ENCODE measurements around the gene ANKS1B. TPM values are rescaled to one million over a fixed set of nuclear protein-coding genes. Genes with fewer than 3 reads are reported as not detected.

ANKS1B gene
- total RNA-seq (2022; extraction: Qiagen RNA extraction; ENCODE audit: low read depth) = 0.13 to 0.73 TPM (median 0.46 TPM) in 5 replicates

DNA sequence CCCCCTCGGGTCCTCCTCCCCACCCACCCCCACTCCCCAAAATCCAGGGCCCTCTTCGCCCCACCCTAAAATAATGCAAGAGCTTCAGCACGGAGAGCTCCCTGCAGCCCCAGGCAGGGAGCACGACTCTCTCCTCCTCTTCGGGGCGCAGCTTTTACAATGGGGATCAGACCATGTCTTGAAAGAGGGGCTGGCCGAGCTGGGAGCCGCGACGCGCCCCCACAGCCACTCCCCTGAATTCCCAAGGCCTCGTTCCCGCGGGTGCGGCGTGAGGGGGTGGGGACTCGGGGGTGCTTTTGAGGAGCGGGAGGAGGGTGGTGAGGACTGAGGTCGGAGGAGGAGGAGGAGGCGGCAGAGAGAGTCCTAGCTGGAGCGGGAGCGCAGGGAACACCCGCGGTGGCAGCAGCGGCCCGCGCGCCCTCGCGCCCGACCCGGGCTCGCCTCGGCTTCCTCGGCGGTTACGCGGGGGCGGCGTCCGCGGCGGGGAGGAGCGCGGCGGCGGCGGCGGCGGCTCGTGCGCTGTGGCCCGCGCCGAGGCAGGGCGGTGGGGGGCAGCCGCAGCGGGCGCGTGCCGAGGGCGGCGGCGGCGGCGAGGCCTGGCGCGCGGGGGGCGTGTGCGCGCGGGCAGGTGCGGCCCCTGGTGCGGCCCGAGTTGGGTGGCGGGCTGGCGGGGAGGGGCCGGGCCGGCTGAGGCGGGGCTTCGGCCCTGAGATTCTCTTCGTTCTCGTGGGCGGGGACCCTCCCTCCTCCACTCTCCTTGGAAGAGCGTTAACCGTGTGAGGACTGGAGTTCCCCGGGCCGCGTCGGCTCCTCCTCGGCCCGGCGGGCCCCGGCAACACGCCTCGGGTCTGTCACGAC, at the start of gene ANKS1B:
Gene ANKS1B, minus strand, starts transcription at position 666 of the 858 bp plus-strand sequence. CDS start 699 bp downstream, outside the sequence.

DNA sequence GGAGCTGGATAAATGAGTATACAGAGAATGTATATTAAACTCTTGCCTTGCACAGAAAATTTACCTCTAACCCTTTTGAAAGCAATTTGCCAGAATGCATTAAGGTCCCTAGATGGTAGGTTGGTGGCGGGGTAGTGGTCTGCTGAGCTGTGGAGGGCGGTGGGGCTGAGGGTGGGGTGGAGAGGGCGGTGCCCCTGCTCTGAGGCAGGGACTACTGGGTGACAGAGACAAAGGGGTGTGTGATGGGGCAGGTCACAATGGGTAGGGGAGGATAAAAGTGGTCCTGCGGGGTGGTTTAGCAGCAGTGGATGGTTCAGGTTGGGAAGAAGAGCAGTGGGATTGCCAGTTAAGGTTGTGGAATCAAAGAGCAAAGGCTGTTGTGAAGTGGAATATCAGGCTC, 337.3 kb downstream of the ANKS1B start, which contains the start of gene GARIN6:
Gene GARIN6, plus strand, starts transcription at position 301 of the 400 bp plus-strand sequence. CDS start 422 bp downstream, outside the sequence.

Other genes with a start within 250 kb of the ANKS1B start
- gene BLTP3B, start 157.9 kb upstream of the ANKS1B start, total RNA-seq (2022; extraction: Qiagen RNA extraction; ENCODE audit: low read depth) = 6.2 to 14.4 TPM (median 12.6 TPM) in 5 replicates
- 11.1 to 34.0 TPM (median 25.6 TPM) in 5 replicates for gene ACTR6, start 215.9 kb upstream of the ANKS1B start, total RNA-seq (2022; extraction: Qiagen RNA extraction; ENCODE audit: low read depth)

All from A549 treated with RU486 at 1 μM for 4 hours (cell line).